Nephron (organoid): ENCODE data around the gene COL17A1.

Source experiments
- H3K27ac Mint-ChIP-seq, 3 experiments: 2 replicates each; pipeline ENCODE4 v1.8.0; 2020; ENCODE audit warnings: mixed read lengths in 3 of 3, mild to moderate bottlenecking in 2 of 3, moderate library complexity in 1 of 3
- H3K27me3 Mint-ChIP-seq: 2 replicates; pipeline ENCODE4 v1.8.0; 2021; ENCODE audit warnings: low read depth, mild to moderate bottlenecking, moderate library complexity, mixed read lengths
- H3K36me3 Mint-ChIP-seq: 2 replicates; pipeline ENCODE4 v1.8.0; 2020; ENCODE audit warnings: low read depth, mixed read lengths
- H3K4me1 Mint-ChIP-seq: 2 replicates; pipeline ENCODE4 v1.8.0; 2020; ENCODE audit warnings: mixed read lengths
- H3K4me3 Mint-ChIP-seq, 3 experiments: 2 replicates each; pipeline ENCODE4 v1.8.0; 2020; ENCODE audit warnings: mild to moderate bottlenecking in 3 of 3, mixed read lengths in 3 of 3, moderate library complexity in 2 of 3
- H3K9me3 Mint-ChIP-seq: 2 replicates; pipeline ENCODE4 v1.8.0; 2020; ENCODE audit warnings: mixed read lengths
- TF ChIP-seq, protein P1 (sequence below), 3 experiments: fragments of 200-600 bp; sonication (generic); IDR thresholded peaks; one replicate each; pipeline ENCODE4 v1.5.0; 2021; ENCODE audit warnings: antibody characterized with exemption in 3 of 3; ENCODE audit not compliant: unreplicated experiment in 3 of 3

COL17A1 gene

DNA sequence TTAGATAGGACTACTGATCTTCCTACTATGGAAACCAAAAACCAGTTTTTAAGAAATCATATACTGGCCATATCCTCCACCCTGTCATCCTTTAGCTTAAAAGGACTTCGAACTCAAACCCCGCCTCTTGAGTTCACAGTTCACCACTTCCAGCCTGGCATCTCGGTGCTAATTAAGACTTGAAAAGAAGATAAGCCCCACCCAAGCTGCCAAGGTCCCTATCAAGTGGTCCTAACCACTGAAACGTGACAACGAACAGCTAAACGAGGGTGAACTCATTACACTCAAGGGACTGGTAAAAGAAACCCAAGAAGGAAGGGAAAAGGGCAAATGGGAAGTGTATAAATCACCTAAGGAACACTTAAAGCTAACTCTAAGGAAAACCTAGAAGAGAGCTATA is 16.1 kb downstream of the COL17A1 start:
- Mint-ChIP-seq H3K4me3 (no peak overlapping the region), H3K36me3 (no peaks in the 10 kb centered on the region), H3K27ac (no peak overlapping the region), H3K9me3 (no peaks in the 10 kb centered on the region), H3K4me1 (peaks cover 27% of the 10 kb centered on the region), H3K27me3 (peaks cover 12% of the 10 kb centered on the region)
- TF ChIP-seq, protein P1, sequence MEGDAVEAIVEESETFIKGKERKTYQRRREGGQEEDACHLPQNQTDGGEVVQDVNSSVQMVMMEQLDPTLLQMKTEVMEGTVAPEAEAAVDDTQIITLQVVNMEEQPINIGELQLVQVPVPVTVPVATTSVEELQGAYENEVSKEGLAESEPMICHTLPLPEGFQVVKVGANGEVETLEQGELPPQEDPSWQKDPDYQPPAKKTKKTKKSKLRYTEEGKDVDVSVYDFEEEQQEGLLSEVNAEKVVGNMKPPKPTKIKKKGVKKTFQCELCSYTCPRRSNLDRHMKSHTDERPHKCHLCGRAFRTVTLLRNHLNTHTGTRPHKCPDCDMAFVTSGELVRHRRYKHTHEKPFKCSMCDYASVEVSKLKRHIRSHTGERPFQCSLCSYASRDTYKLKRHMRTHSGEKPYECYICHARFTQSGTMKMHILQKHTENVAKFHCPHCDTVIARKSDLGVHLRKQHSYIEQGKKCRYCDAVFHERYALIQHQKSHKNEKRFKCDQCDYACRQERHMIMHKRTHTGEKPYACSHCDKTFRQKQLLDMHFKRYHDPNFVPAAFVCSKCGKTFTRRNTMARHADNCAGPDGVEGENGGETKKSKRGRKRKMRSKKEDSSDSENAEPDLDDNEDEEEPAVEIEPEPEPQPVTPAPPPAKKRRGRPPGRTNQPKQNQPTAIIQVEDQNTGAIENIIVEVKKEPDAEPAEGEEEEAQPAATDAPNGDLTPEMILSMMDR (IDR thresholded peaks at IDR 0.05; ENCODE audit: unreplicated experiment in 3 of 3), result no peak

DNA sequence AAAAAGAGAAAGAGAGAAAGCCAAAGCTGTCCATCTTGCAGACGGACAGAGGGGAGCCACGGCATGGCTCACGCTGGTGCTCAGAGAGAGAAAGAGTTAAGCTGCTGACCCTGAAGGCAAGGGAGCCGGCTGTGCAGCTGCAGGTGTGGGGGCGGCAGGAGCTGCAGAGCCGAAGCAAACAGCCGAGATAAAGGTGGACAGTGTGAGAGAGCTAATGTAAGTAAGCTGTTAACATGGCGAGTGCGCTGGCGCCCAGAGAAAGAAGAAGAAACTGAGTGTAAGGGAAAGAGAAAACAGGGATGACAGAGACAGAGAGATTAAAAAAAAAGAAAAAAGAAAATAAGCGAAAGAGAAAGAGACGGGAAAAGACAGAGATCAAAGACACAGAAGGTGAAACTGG is 18.2 kb downstream of the COL17A1 start:
- H3K4me1 Mint-ChIP-seq, result peaks cover 27% of the 10 kb centered on the region
- H3K27ac Mint-ChIP-seq, result peak overlapping the region; percentile 28 to 69 (median 60)

DNA sequence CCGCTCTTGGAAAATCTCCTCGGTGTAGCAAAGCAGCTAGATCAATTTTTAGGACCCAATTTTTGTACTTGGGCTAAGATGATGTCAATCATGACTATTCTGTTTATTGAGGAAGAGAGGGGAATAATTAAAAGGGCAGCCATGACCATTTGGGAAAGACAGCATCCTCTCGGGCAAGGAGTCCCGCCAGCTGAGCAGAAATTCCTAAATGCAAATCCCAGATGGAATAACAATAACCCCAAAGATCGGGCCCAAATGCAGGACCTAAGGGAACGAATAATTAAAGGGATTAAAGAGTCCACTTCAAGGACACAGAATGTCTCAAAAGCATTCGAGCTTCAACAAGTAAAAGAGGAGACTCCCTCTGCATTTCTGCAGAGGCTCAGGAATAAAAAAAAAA is 18.7 kb downstream of the COL17A1 start:
- Mint-ChIP-seq H3K36me3 (no peaks in the 10 kb centered on the region), H3K9me3 (no peaks in the 10 kb centered on the region), H3K27me3 (peaks cover 17% of the 10 kb centered on the region), H3K4me1 (peaks cover 27% of the 10 kb centered on the region), H3K4me3 (peak overlapping the region in 1 of 3 experiments; percentile 21), H3K27ac (peak overlapping the region in 1 of 3 experiments; percentile 3)
- TF ChIP-seq, protein P1 (IDR thresholded peaks at IDR 0.05; ENCODE audit: unreplicated experiment in 3 of 3), result no peak

More for the DNA sequence above, 18.2 kb downstream of the COL17A1 start:
- H3K36me3 Mint-ChIP-seq, result no peaks in the 10 kb centered on the region
- peaks cover 17% of the 10 kb centered on the region for H3K27me3 Mint-ChIP-seq
- TF ChIP-seq, protein P1 (IDR thresholded peaks at IDR 0.05; ENCODE audit: unreplicated experiment in 3 of 3), result no peak
- H3K9me3 Mint-ChIP-seq, result no peaks in the 10 kb centered on the region
- H3K4me3 Mint-ChIP-seq, result peak overlapping the region; percentile 55 to 63 (median 62)

DNA sequence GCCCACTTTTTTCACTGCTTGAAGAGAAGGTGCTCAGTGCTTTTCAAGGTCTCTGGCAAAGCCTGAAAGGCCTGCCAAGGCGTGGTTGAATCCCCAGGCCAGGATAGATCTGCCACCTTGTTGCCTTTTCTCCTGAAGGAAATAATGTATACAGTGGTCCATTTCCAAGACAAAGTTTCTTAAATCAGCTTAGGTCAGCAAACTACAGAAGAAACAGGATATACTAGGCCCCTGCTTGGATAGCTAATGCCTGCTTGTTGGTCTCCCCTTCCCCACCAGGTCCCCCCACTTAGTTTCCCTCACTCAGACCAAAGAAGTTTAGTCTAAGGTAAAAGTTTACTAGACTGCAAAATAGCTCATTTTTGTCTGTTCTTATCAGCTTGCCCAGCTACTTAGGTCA is 19.9 kb downstream of the COL17A1 start:
- H3K9me3 Mint-ChIP-seq, result no peaks in the 10 kb centered on the region
- H3K36me3 Mint-ChIP-seq, result no peaks in the 10 kb centered on the region
- no peak overlapping the region for H3K4me3 Mint-ChIP-seq
- peaks cover 27% of the 10 kb centered on the region for H3K4me1 Mint-ChIP-seq
- H3K27ac Mint-ChIP-seq, result no peak overlapping the region
- TF ChIP-seq, protein P1 (IDR thresholded peaks at IDR 0.05; ENCODE audit: unreplicated experiment in 3 of 3), result no peak
- peaks cover 17% of the 10 kb centered on the region for H3K27me3 Mint-ChIP-seq

DNA sequence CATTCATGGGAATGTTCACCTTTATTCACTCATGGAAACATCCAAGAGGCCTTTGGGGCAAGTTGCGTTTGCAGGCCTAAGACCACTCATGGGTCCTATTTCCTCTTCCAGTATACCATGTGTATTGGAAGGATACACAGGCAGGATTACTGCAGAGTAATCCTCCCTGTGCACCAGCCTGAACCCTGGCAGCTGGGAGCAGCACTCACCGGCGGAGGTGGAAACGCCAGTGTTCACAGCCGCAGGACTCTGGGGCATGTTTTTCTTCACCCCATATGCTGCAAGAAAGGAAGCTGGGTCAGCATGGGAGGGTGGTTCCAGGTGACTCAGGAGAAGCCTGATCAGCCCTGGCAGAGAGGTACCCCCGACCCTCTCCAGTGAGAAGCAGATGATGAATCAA is 24.5 kb downstream of the COL17A1 start:
- Mint-ChIP-seq H3K4me1 (peaks cover 9% of the 10 kb centered on the region), H3K9me3 (no peaks in the 10 kb centered on the region), H3K4me3 (no peak overlapping the region), H3K27ac (no peak overlapping the region), H3K27me3 (peaks cover 5% of the 10 kb centered on the region), H3K36me3 (no peaks in the 10 kb centered on the region)
- TF ChIP-seq, protein P1 (IDR thresholded peaks at IDR 0.05; ENCODE audit: unreplicated experiment in 3 of 3), result no peak

DNA sequence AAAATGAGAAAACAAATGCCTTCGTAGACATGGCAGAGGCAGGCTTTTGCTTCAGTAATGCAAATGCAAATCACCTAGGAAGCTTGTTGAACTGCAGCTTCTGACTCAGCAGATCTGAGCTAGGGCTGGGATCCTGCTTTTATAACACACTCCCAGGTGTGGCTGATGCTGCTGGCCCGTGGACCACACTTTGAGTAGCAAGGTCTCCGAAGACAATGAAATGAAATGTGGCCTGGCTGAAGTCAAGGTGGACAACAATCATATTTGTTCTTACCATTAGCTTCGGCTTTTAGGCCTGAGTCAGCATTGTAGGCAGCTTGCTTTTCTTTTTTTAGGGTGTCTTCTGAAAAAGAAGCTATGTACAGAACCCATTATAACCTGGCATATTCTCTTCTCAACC is 26.3 kb downstream of the COL17A1 start:
- no peaks in the 10 kb centered on the region for H3K36me3 Mint-ChIP-seq
- H3K27ac Mint-ChIP-seq, result no peak overlapping the region
- TF ChIP-seq, protein P1 (IDR thresholded peaks at IDR 0.05; ENCODE audit: unreplicated experiment in 3 of 3), result no peak
- H3K4me3 Mint-ChIP-seq, result no peak overlapping the region
- no peaks in the 10 kb centered on the region for H3K4me1 Mint-ChIP-seq
- peaks cover 5% of the 10 kb centered on the region for H3K27me3 Mint-ChIP-seq
- H3K9me3 Mint-ChIP-seq, result no peaks in the 10 kb centered on the region
